OCI-LY1 (cell line): ENCODE results near the gene ISG20.

Experiments
- CTCF ChIP-seq: fragments of 200-600 bp; sonication (generic), shearing (Covaris generic); IDR thresholded peaks from 2 replicates; pipeline ENCODE4 v1.5.1; 2017; ENCODE audit warnings: mild to moderate bottlenecking, antibody characterized with exemption, low read length, moderate library complexity, mixed read lengths
- EZH2 ChIP-seq: fragments of 200-600 bp; sonication (generic), shearing (Covaris generic); IDR thresholded peaks from 2 replicates; pipeline ENCODE4 v1.8.0; 2017; ENCODE audit warnings: borderline replicate concordance, mixed run types, mild to moderate bottlenecking, antibody characterized with exemption, low read length, moderate library complexity, mixed read lengths

GRCh38 chr15:88613074-88613944 is 25.5 kb upstream of the ISG20 start:
- TF ChIP-seq CTCF (no peak), EZH2 (no peak)
